Caco-2 (cell line): ENCODE measurements around the gene BABAM1. TPM values are rescaled to one million over a fixed set of nuclear protein-coding genes. Genes with fewer than 3 reads are reported as not detected.
A peak's percentile ranks its signal among the peaks of the same experiment; 100 is the strongest.

Experiments used
- BruUV-seq: library from RNA; stranded (reverse); fragments of 400-500 nt; replicated peaks from 2 replicates; lab custom pipeline; 2021; lab: Mats Ljungman, UMichigan
- CTCF ChIA-PET: fragments of 300-600 bp; sonication (Branson Sonifier 250); formaldehyde crosslinking; loops from one replicate; lab custom pipeline; 2022; ENCODE audit warnings: antibody characterized with exemption; lab: Charles Lee
- POLR2A ChIA-PET: fragments of 300-600 bp; sonication (Branson Sonifier 250); formaldehyde crosslinking; loops from one replicate; lab custom pipeline; 2022; ENCODE audit warnings: antibody characterized with exemption; lab: Charles Lee
- DNase-seq, 2 experiments: peaks; one replicate each; pipeline versions ENCODE4 v3.0.0 to v3.0.0-alpha.2; 2020 to 2022
- H3K27me3 ChIP-seq: replicated peaks from 2 replicates; pipeline ENCODE4 v1.6.0; 2011; ENCODE audit warnings: low read length; ENCODE audit not compliant: control insufficient read depth, insufficient read depth
- H3K36me3 ChIP-seq: 2 replicates; pipeline ENCODE4 v1.5.1; 2011; ENCODE audit warnings: low read length; ENCODE audit not compliant: control insufficient read depth, insufficient read depth
- H3K4me1 ChIP-seq: fragments of 250-450 bp; sonication (Bioruptor Pico); 2 replicates; pipeline ENCODE4 v1.5.1; 2020; ENCODE audit warnings: mild to moderate bottlenecking
- H3K4me3 ChIP-seq: 2 replicates; pipeline ENCODE4 v1.5.1; 2011; ENCODE audit warnings: low read depth, mild to moderate bottlenecking, control low read depth, low read length
- H3K9me3 ChIP-seq: fragments of 250-450 bp; sonication (Bioruptor Pico); 2 replicates; pipeline ENCODE4 v1.5.1; 2020; ENCODE audit warnings: mild to moderate bottlenecking, moderate library complexity
- H3K27ac Mint-ChIP-seq: one replicate; pipeline ENCODE4 v1.8.0; 2022; ENCODE audit warnings: mixed read lengths; ENCODE audit not compliant: unreplicated experiment
- H3K27me3 Mint-ChIP-seq: one replicate; pipeline ENCODE4 v1.8.0; 2022; ENCODE audit warnings: mixed read lengths; ENCODE audit not compliant: insufficient read depth, unreplicated experiment
- H3K36me3 Mint-ChIP-seq: one replicate; pipeline ENCODE4 v1.8.0; 2022; ENCODE audit warnings: mild to moderate bottlenecking, mixed read lengths; ENCODE audit not compliant: insufficient read depth, unreplicated experiment
- H3K4me1 Mint-ChIP-seq: one replicate; pipeline ENCODE4 v1.8.0; 2022; ENCODE audit warnings: low read depth, mixed read lengths; ENCODE audit not compliant: unreplicated experiment
- H3K4me3 Mint-ChIP-seq: one replicate; pipeline ENCODE4 v1.8.0; 2022; ENCODE audit warnings: mild to moderate bottlenecking, moderate library complexity, mixed read lengths; ENCODE audit not compliant: unreplicated experiment
- H3K9me3 Mint-ChIP-seq: one replicate; pipeline ENCODE4 v1.8.0; 2022; ENCODE audit warnings: mixed read lengths; ENCODE audit not compliant: unreplicated experiment
- intact Hi-C: fragments of 100-400 bp; cut with micrococcal nuclease; formaldehyde crosslinking; loops from one replicate; pipeline ENCODE4 v1.10.0; 2022; ENCODE audit not compliant: unreplicated experiment
- total RNA-seq: library from RNA; stranded (reverse); gene quantifications from 2 replicates; pipeline ENCODE4 v1.2.3, GENCODE V29; 2022
- TF ChIP-seq, protein P1 (sequence below), 2 experiments: fragments of 200-600 bp in 1 of 2; IDR thresholded peaks; 1 replicate in 1 of 2; 2 replicates in 1 of 2; pipeline versions ENCODE4 v1.5.1 to v1.8.0; 2011 to 2022; ENCODE audit warnings: antibody characterized with exemption in 1 of 2, control low read depth in 1 of 2, inconsistent platforms in 1 of 2, low read depth in 1 of 2, low read length in 1 of 2, mild to moderate bottlenecking in 1 of 2, moderate library complexity in 1 of 2; ENCODE audit not compliant: insufficient read depth in 1 of 2, severe bottlenecking in 1 of 2, unreplicated experiment in 1 of 2

BABAM1 gene
- total RNA-seq, 1 experiment from 2014 or later: 91.7 TPM

DNA sequence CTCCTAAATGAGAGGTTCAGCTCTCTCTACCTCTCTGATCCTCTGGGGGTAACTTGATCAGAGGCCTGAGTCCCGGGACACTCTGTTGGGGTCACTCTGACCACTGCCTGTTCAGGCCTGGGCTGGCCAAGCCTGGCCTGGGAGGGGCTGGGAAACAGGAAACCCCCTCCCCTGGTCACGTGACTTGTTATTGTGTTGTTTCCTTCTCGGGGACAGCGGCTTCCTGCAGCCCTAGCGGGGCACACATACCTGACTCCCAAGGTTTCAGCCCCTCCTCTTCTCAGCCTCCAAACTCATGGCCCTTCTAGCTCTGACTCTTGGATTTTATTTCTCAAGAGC is 2.6 kb upstream of the BABAM1 start, which contains the start of gene USHBP1:
TSS of gene USHBP1 (minus strand) at position 105 of the 339 bp plus-strand sequence. CDS start 446 bp downstream, outside the sequence.
- no TSS peak for BruUV-seq
- intact Hi-C loops: no loop called here
- TF ChIP-seq, protein P1, sequence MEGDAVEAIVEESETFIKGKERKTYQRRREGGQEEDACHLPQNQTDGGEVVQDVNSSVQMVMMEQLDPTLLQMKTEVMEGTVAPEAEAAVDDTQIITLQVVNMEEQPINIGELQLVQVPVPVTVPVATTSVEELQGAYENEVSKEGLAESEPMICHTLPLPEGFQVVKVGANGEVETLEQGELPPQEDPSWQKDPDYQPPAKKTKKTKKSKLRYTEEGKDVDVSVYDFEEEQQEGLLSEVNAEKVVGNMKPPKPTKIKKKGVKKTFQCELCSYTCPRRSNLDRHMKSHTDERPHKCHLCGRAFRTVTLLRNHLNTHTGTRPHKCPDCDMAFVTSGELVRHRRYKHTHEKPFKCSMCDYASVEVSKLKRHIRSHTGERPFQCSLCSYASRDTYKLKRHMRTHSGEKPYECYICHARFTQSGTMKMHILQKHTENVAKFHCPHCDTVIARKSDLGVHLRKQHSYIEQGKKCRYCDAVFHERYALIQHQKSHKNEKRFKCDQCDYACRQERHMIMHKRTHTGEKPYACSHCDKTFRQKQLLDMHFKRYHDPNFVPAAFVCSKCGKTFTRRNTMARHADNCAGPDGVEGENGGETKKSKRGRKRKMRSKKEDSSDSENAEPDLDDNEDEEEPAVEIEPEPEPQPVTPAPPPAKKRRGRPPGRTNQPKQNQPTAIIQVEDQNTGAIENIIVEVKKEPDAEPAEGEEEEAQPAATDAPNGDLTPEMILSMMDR (IDR thresholded peaks at IDR 0.05; ENCODE audit: insufficient read depth in 1 of 2, low read depth in 1 of 2, low read length in 1 of 2, severe bottlenecking in 1 of 2, unreplicated experiment in 1 of 2): no peak
- ChIA-PET CTCF (interaction anchor here (1.1 kb wide), 1 partner anchor 29 kb away, joined by 3 read pairs; no protein-coding TSS in a partner anchor), POLR2A (interaction anchor here (0.6 kb wide), 1 partner anchor 20 kb away, joined by 3 read pairs; no protein-coding TSS in a partner anchor)
- Histone ChIP-seq H3K4me3 (no peak within 1 kb of the TSS), H3K27me3 (no peaks in the 10 kb centered on the region), H3K36me3 (no peaks in the 10 kb centered on the region), H3K9me3 (no peaks in the 10 kb centered on the region), H3K4me1 (no peaks in the 10 kb centered on the region; the same call in 1 of the 2 replicates)
- peak within 1 kb of the TSS; percentile 67 for H3K27ac Mint-ChIP-seq
- H3K4me3 Mint-ChIP-seq: no peak within 1 kb of the TSS
- no peaks in the 10 kb centered on the region for H3K27me3 Mint-ChIP-seq
- peaks cover 27% of the 10 kb centered on the region for H3K36me3 Mint-ChIP-seq
- DNase-seq: no peak
- H3K4me1 Mint-ChIP-seq: peaks cover 14% of the 10 kb centered on the region
- no peaks in the 10 kb centered on the region for H3K9me3 Mint-ChIP-seq

DNA sequence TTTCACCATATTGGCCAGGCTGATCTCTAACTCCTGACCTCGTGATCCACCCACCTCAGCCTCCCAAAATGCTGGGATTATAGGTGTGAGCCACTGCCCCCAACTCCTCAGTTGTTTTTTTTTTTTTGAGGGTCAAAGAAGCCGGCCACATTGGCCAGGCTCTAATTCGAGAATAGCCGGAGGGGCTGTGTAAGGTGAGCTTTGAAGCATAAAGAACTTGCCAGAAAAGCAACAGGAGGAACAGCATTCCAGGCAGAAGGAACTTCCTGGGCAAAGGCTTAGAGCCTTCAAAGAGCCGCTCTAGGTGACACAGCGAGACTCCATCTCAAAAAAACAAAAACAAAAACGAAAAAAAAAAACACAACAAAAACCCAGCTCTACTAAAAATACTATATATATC is 1.2 kb upstream of the BABAM1 start:
- DNase-seq: no peak
- TF ChIP-seq, protein P1 (IDR thresholded peaks at IDR 0.05; ENCODE audit: insufficient read depth in 1 of 2, low read depth in 1 of 2, low read length in 1 of 2, severe bottlenecking in 1 of 2, unreplicated experiment in 1 of 2): no peak
- CTCF ChIA-PET: interaction anchor here (1.4 to 1.8 kb wide), 2 partner anchors 17 to 39 kb away, joined by 9 to 15 read pairs; partner anchors contain the start of gene MRPL34
- H3K4me3 Mint-ChIP-seq: no peak overlapping the region
- H3K36me3 Mint-ChIP-seq: peaks cover 41% of the 10 kb centered on the region
- intact Hi-C loops: loop anchor here (2.0 to 5.0 kb wide), 2 partner anchors 17 to 39 kb away; partner anchors contain the start of gene OCEL1
- H3K4me1 Mint-ChIP-seq: peaks cover 8% of the 10 kb centered on the region
- H3K4me3 ChIP-seq: no peak overlapping the region
- POLR2A ChIA-PET: interaction anchor here (0.5 to 1.2 kb wide), 2 partner anchors 34 to 43 kb away, joined by 3 to 11 read pairs; partner anchors contain the start of gene DDA1
- H3K36me3 ChIP-seq: no peaks in the 10 kb centered on the region
- H3K27me3 Mint-ChIP-seq: no peaks in the 10 kb centered on the region
- BruUV-seq: no TSS peak
- no peaks in the 10 kb centered on the region for H3K9me3 Mint-ChIP-seq
- H3K27ac Mint-ChIP-seq: peak overlapping the region; percentile 80
- H3K27me3 ChIP-seq: no peaks in the 10 kb centered on the region
- no peaks in the 10 kb centered on the region; the same call in 1 of the 2 replicates for H3K4me1 ChIP-seq
- H3K9me3 ChIP-seq: no peaks in the 10 kb centered on the region

DNA sequence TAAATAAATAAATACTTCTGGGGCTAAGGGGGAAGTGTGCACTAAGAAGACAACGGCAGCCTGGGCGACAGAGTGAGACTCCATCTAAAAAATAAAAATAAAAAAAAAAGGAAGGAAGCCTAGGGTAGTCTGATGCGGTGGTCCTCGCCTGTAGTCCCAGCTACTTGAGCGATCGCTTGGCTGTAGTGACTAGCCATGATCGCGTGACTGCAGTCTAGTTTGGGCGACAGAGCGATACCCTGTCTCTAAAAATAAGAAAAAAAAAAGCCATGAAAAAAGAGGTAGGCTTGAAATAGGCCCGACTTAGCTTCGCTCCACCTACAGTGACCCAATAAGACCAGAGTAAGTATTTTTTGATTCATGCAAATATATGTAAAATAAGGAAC is 661 bp upstream of the BABAM1 start:
- intact Hi-C loops: loop anchor here (2.0 to 5.0 kb wide), 2 partner anchors 16 to 39 kb away; partner anchors contain the start of gene OCEL1
- CTCF ChIA-PET: interaction anchor here (0.6 to 1.8 kb wide), 10 partner anchors 16 to 308 kb away, joined by 3 to 15 read pairs (median 4); partner anchors contain the start of gene MRPL34

More for the DNA sequence above, 661 bp upstream of the BABAM1 start:
- peaks cover 7% of the 10 kb centered on the region for H3K4me1 Mint-ChIP-seq
- H3K27ac Mint-ChIP-seq: peak overlapping the region; percentile 80
- no peaks in the 10 kb centered on the region for H3K9me3 Mint-ChIP-seq
- Histone ChIP-seq H3K27me3 (no peaks in the 10 kb centered on the region), H3K9me3 (no peaks in the 10 kb centered on the region), H3K36me3 (no peaks in the 10 kb centered on the region; the same call in 1 of the 2 replicates), H3K4me1 (no peaks in the 10 kb centered on the region; the same call in 1 of the 2 replicates), H3K4me3 (no peak overlapping the region)
- TF ChIP-seq, protein P1 (IDR thresholded peaks at IDR 0.05; ENCODE audit: insufficient read depth in 1 of 2, low read depth in 1 of 2, low read length in 1 of 2, severe bottlenecking in 1 of 2, unreplicated experiment in 1 of 2): no peak
- no peaks in the 10 kb centered on the region for H3K27me3 Mint-ChIP-seq
- H3K36me3 Mint-ChIP-seq: peaks cover 46% of the 10 kb centered on the region
- POLR2A ChIA-PET: interaction anchor here (0.5 to 1.5 kb wide), 9 partner anchors 16 to 198 kb away, joined by 3 to 16 read pairs (median 7); partner anchors contain the start of genes DDA1, NR2F6, OCEL1 and USE1
- peak overlapping the region; percentile 74 for H3K4me3 Mint-ChIP-seq
- DNase-seq: no peak
- no TSS peak for BruUV-seq
